Panc1 (cell line): Measurements from ENCODE around the gene ANKRD65. TPM values are rescaled to one million over a fixed set of nuclear protein-coding genes. Genes with fewer than 3 reads are reported as not detected.

Source experiments
- ATAC-seq: fragments of 200-7000 bp; cut with Tn5 transposase; 2 replicates; pipeline ENCODE4 v1.9.1; 2020; ENCODE audit warnings: mild to moderate bottlenecking, moderate library complexity
- BruUV-seq: library from RNA; stranded (reverse); fragments of 400-500 nt; replicated peaks from 2 replicates; lab custom pipeline; 2021; lab: Mats Ljungman, UMichigan
- CTCF ChIA-PET: fragments of 300-600 bp; sonication (Branson Sonifier 250); formaldehyde crosslinking; loops from one replicate; lab custom pipeline; 2022; ENCODE audit warnings: antibody characterized with exemption; lab: Charles Lee
- POLR2A ChIA-PET: fragments of 300-600 bp; sonication (Branson Sonifier 250); formaldehyde crosslinking; loops from one replicate; lab custom pipeline; 2022; ENCODE audit warnings: antibody characterized with exemption; lab: Charles Lee
- DNase-seq: peaks from one replicate; pipeline ENCODE4 v3.0.0-alpha.2; 2010; ENCODE audit warnings: low read depth, low spot score
- H3K27ac ChIP-seq: 2 replicates; pipeline ENCODE4 v1.5.1; 2011; ENCODE audit warnings: mild to moderate bottlenecking, low read length, inconsistent platforms
- H3K27me3 ChIP-seq: fragments of 200-500 bp; sonication (Bioruptor generic); 2 replicates; pipeline ENCODE4 v1.6.0; 2014; ENCODE audit warnings: low read length, inconsistent platforms; ENCODE audit not compliant: control insufficient read depth, insufficient read depth
- H3K36me3 ChIP-seq: fragments of 200-500 bp; sonication (Bioruptor generic); 2 replicates; pipeline ENCODE4 v1.5.1; 2014; ENCODE audit warnings: inconsistent platforms, mild to moderate bottlenecking, low read length, moderate library complexity; ENCODE audit not compliant: control insufficient read depth, insufficient read depth
- H3K4me1 ChIP-seq: 2 replicates; pipeline ENCODE4 v1.5.1; 2011; ENCODE audit warnings: inconsistent platforms, mild to moderate bottlenecking, low read length, moderate library complexity; ENCODE audit not compliant: control insufficient read depth, insufficient read depth
- H3K4me3 ChIP-seq, 2 experiments: 2 replicates each; pipeline ENCODE4 v1.5.1; 2011 to 2012; ENCODE audit warnings: low read depth in 2 of 2, low read length in 2 of 2, mild to moderate bottlenecking in 2 of 2, inconsistent platforms in 1 of 2, moderate library complexity in 1 of 2
- H3K9me3 ChIP-seq: fragments of 200-500 bp; sonication (Bioruptor generic); 2 replicates; pipeline ENCODE4 v1.5.1; 2014; ENCODE audit warnings: low read depth, mild to moderate bottlenecking, inconsistent platforms, low read length, moderate library complexity; ENCODE audit not compliant: control insufficient read depth, insufficient read depth
- CTCF ChIP-seq: fragments of 450-650 bp; IDR thresholded peaks from 2 replicates; pipeline ENCODE4 v1.5.1; 2017; ENCODE audit warnings: mild to moderate bottlenecking
- POLR2AphosphoS5 ChIP-seq: IDR thresholded peaks from 2 replicates; pipeline ENCODE4 v1.6.1; 2012; ENCODE audit warnings: mild to moderate bottlenecking, low read depth, low read length, moderate library complexity
- REST ChIP-seq, 2 experiments: IDR thresholded peaks; 2 replicates each; pipeline ENCODE4 v1.6.1; 2011 to 2012; ENCODE audit warnings: low read depth in 2 of 2, control low read depth in 1 of 2, low read length in 1 of 2, mild to moderate bottlenecking in 1 of 2, moderate library complexity in 1 of 2; ENCODE audit not compliant: insufficient read depth in 1 of 2
- SIN3A ChIP-seq: IDR thresholded peaks from 2 replicates; pipeline ENCODE4 v1.6.1; 2012; ENCODE audit warnings: low read depth, mild to moderate bottlenecking, low read length, moderate library complexity, borderline replicate concordance; ENCODE audit not compliant: insufficient read depth
- TCF7L2 ChIP-seq: IDR thresholded peaks from 2 replicates; pipeline ENCODE4 v1.6.1; 2011; ENCODE audit warnings: mild to moderate bottlenecking, low read depth, low read length, inconsistent platforms
- in situ Hi-C: cut with HindIII; loops from 2 replicates; pipeline ENCODE4 v1.10.0; 2016; ENCODE audit warnings: low sequenced_read_pairs, low pct_unique_long_range_greater_than_20kb
- intact Hi-C: fragments of 100-400 bp; cut with micrococcal nuclease; formaldehyde crosslinking; loops from one replicate; pipeline ENCODE4 v1.10.0; 2022; ENCODE audit not compliant: unreplicated experiment
- total RNA-seq: library from RNA; stranded (reverse); gene quantifications from one replicate; pipeline ENCODE4 v1.2.1, GENCODE V29; 2021; ENCODE audit not compliant: unreplicated experiment

The ANKRD65 gene
- total RNA-seq, 1 experiment from 2014 or later = 1.9 TPM

GRCh38 chr1:1419813-1420653 is 1.0 kb downstream of the ANKRD65 start:
- TF ChIP-seq REST (IDR thresholded peaks at IDR 0.05; ENCODE audit: insufficient read depth in 1 of 2, low read depth in 2 of 2, low read length in 1 of 2) (no peak), TCF7L2 (no peak)
- Histone ChIP-seq H3K27me3 (no peaks in the 10 kb centered on the region), H3K36me3 (no peaks in the 10 kb centered on the region), H3K27ac (no peak overlapping the region), H3K9me3 (no peaks in the 10 kb centered on the region), H3K4me1 (peaks cover 22% of the 10 kb centered on the region), H3K4me3 (no peak overlapping the region)
- BruUV-seq = no TSS peak
- ATAC-seq (peak; percentile 62), DNase-seq (no peak)
- intact Hi-C loops = no loop called here
- ChIA-PET POLR2A (interaction anchor here (0.7 to 1.5 kb wide), 2 partner anchors 11 to 50 kb away, joined by 7 read pairs; no protein-coding TSS in a partner anchor), CTCF (interaction anchor here (0.6 kb wide), 1 partner anchor 84 kb away, joined by 5 read pairs; no protein-coding TSS in a partner anchor)
- in situ Hi-C loops = no loop called here

- Histone ChIP-seq H3K27me3 (no peaks in the 10 kb centered on the region), H3K9me3 (no peaks in the 10 kb centered on the region), H3K27ac (no peak overlapping the region), H3K4me3 (no peak overlapping the region), H3K4me1 (peaks cover 22% of the 10 kb centered on the region), H3K36me3 (no peaks in the 10 kb centered on the region)
- in situ Hi-C loops (no loop called here), intact Hi-C loops (no loop called here)
- DNase-seq = no peak
- ChIA-PET CTCF (no interaction called here), POLR2A (interaction anchor here (0.7 kb wide), 1 partner anchor 51 kb away, joined by 7 read pairs; no protein-coding TSS in a partner anchor)
- no TSS peak for BruUV-seq
- ATAC-seq = peak; percentile 12; the same call in 1 of the 2 replicates
- TF ChIP-seq TCF7L2 (no peak), POLR2AphosphoS5 (no peak)
Observed at GRCh38 chr1:1419363-1419812, 1.7 kb downstream of the ANKRD65 start.

- Histone ChIP-seq H3K4me3 (no peak overlapping the region), H3K27me3 (no peaks in the 10 kb centered on the region), H3K27ac (peak overlapping the region; percentile 39; the same call in 1 of the 2 replicates), H3K36me3 (no peaks in the 10 kb centered on the region), H3K9me3 (no peaks in the 10 kb centered on the region), H3K4me1 (peaks cover 22% of the 10 kb centered on the region)
- ChIA-PET POLR2A (no interaction called here), CTCF (no interaction called here)
- DNase-seq (no peak), ATAC-seq (peak; percentile 2; the same call in 1 of the 2 replicates)
- TF ChIP-seq CTCF (no peak), SIN3A (no peak), TCF7L2 (no peak), POLR2AphosphoS5 (no peak), REST (IDR thresholded peaks at IDR 0.05; ENCODE audit: insufficient read depth in 1 of 2, low read depth in 2 of 2, low read length in 1 of 2) (no peak)
- BruUV-seq = no TSS peak
- intact Hi-C loops = no loop called here
- in situ Hi-C loops = no loop called here
Observed at GRCh38 chr1:1418464-1419362, 2.4 kb downstream of the ANKRD65 start.
